ENCODE results near the gene FAM229B. TPM values are rescaled to one million over a fixed set of nuclear protein-coding genes. Genes with fewer than 3 reads are reported as not detected.

The FAM229B gene
- total and polyA plus RNA-seq, 2 of the 8 experiments (the other 6 are each of a cell fraction or from before 2014, with no cell fraction given): 10.0 to 10.4 TPM

DNA sequence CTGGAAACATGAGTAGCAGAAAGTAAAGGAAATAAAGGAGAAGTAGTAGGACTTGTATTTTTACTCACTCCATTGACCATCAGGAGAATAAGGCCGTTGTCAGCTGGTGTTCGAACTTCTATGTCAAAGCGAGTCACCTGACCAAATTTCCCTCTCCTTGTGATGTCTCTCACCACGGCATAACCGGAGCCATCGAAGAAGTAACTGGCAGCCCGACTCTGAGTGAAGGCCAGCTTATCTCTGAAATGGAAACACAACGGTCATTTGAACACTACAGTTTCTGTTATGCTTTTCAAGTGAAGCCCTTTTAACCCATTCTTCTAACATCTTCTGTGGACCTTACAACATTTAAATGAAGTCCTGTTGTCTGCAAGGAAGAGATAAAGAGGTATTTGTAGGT, 51.7 kb downstream of the FAM229B start (continued):
- TF ChIP-seq CHD7 (IDR thresholded peaks at IDR 0.05; ENCODE audit: insufficient replicate concordance, low read length) (no peak), CBX8 (IDR thresholded peaks at IDR 0.05; ENCODE audit: borderline replicate concordance, low read depth, low read length) (no peak), KDM4A (IDR thresholded peaks at IDR 0.05; ENCODE audit: low read depth, low read length, severe bottlenecking) (no peak), CTBP2 (IDR thresholded peaks at IDR 0.05; ENCODE audit: borderline replicate concordance, insufficient read depth, insufficient read length, low read length) (no peak), RXRA (IDR thresholded peaks at IDR 0.05; ENCODE audit: insufficient read depth, low read depth, low read length) (no peak), PHF8 (conservative IDR thresholded peaks at IDR 0.05; ENCODE audit: low read depth, low read length) (no peak), EP300 (IDR thresholded peaks at IDR 0.05; ENCODE audit: borderline replicate concordance in 1 of 2, low read depth in 2 of 2, low read length in 2 of 2) (no peak), TCF12 (IDR thresholded peaks at IDR 0.05; ENCODE audit: low read depth, low read length) (no peak), MAFK (IDR thresholded peaks at IDR 0.05; ENCODE audit: low read depth, low read length) (no peak), SIX5 (IDR thresholded peaks at IDR 0.05; ENCODE audit: low read depth, low read length) (no peak), MAX (IDR thresholded peaks at IDR 0.05) (no peak)

All from H1 (cell line).